ENCODE results near the gene ZNF22. TPM values are rescaled to one million over a fixed set of nuclear protein-coding genes. Genes with fewer than 3 reads are reported as not detected.
"Not testable (repeated sequence)": the region's sequence is repeated elsewhere in the genome, so short reads cannot be mapped to it uniquely, and the experiment has no call there.

Gene ZNF22
- polyA plus RNA-seq, 6 donors from 2014 or later = 52.9 to 73.2 (median 61.9) TPM

DNA sequence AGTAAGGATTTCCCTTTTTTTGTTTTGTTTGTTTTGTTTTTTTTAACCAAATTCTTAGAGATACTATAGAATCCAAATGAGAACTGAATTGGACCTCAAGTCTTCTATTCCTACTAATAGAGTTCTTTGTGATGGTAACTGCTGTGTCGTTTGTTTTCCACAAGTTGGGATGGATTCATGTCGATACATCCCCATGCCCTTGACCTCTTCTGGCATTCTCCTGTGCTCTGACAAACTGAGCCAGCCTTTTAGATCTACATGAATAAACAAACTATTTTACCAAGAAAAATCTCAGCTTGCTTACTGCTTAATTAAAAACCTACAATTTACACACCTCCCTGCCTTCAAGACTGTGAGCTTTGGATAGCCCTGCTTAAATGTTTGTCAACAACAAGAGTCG, 3.9 kb downstream of the ZNF22 start:
- Mint-ChIP-seq H3K27me3 (no peaks in the 10 kb centered on the region), H3K9me3 (peaks cover 0 to 18% (median 8%) of the 10 kb centered on the region in 7 donors), H3K36me3 (peaks cover 19 to 20% of the 10 kb centered on the region in 2 donors), H3K4me3 (peak overlapping the region in 2 of 8 donors; percentile 23 to 43), H3K27ac (peak overlapping the region in 1 of 6 donors; percentile 74), H3K4me1 (peaks cover 19 to 32% (median 21%) of the 10 kb centered on the region in 3 donors)
- no peak for ATAC-seq (ENCODE audit: low read depth in 2 of 2)
- DNase-seq = no peak

GRCh38 chr10:45005284-45005683, 4.6 kb downstream of the ZNF22 start:
- Mint-ChIP-seq H3K4me1 (peaks cover 13 to 25% (median 15%) of the 10 kb centered on the region in 3 donors), H3K36me3 (peaks cover 19 to 20% of the 10 kb centered on the region in 2 donors), H3K4me3 (peak overlapping the region in 1 of 8 donors; percentile 23), H3K27ac (no peak overlapping the region), H3K27me3 (no peaks in the 10 kb centered on the region), H3K9me3 (peaks cover 0 to 18% (median 8%) of the 10 kb centered on the region in 7 donors)
- DNase-seq (no peak), ATAC-seq (ENCODE audit: low read depth in 2 of 2) (no peak)

GRCh38 chr10:45006276-45007030, 5.7 kb downstream of the ZNF22 start:
- peaks cover 8 to 18% (median 8%) of the 10 kb centered on the region in 3 donors for H3K4me1 Mint-ChIP-seq
- no peak overlapping the region for H3K27ac Mint-ChIP-seq
- H3K4me3 Mint-ChIP-seq = peak overlapping the region in 1 of 8 donors; percentile 11
- peaks cover 0 to 18% (median 8%) of the 10 kb centered on the region in 7 donors for H3K9me3 Mint-ChIP-seq
- H3K36me3 Mint-ChIP-seq = peaks cover 19 to 20% of the 10 kb centered on the region in 2 donors
- no peaks in the 10 kb centered on the region for H3K27me3 Mint-ChIP-seq
- ATAC-seq (ENCODE audit: low read depth in 2 of 2) (no peak), DNase-seq (no peak)

- Mint-ChIP-seq H3K27me3 (no peaks in the 10 kb centered on the region), H3K27ac (no peak overlapping the region), H3K36me3 (peaks cover 13% of the 10 kb centered on the region in 2 donors), H3K9me3 (peaks cover 0 to 13% (median 5%) of the 10 kb centered on the region in 7 donors), H3K4me1 (peaks cover 2 to 5% (median 5%) of the 10 kb centered on the region in 3 donors), H3K4me3 (no peak overlapping the region)
- ATAC-seq (ENCODE audit: low read depth in 2 of 2) (peak; percentile 67 to 70), DNase-seq (peak; percentile 46)
Observed at GRCh38 chr10:45008524-45009161, 7.9 kb downstream of the ZNF22 start.

GRCh38 chr10:45014557-45014956, 13.8 kb downstream of the ZNF22 start:
- not testable (repeated sequence) for H3K27ac Mint-ChIP-seq; H3K4me1 Mint-ChIP-seq; H3K4me3 Mint-ChIP-seq; H3K27me3 Mint-ChIP-seq; H3K36me3 Mint-ChIP-seq; H3K9me3 Mint-ChIP-seq; DNase-seq; ATAC-seq (ENCODE audit: low read depth in 2 of 2)

DNA sequence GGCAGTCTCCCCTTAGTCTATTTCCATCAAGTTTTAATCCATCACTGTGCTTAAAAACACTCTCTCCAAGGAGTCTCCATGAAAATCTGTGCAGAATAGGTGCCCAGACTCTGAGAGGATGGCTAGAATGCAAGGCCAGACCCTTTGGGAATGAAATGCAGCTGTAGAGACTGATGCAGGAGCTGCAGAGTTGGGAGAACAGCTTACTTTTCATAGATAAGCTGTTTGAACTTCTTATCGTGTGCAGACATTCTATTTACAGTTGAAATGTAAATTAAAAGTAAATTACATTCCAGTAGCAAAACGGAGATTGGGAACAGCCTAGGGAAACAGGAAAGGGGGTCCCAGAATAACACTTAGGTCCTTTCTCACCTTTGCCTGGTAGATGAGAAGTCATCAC, 14.9 kb downstream of the ZNF22 start:
- Mint-ChIP-seq H3K4me1 (no peaks in the 10 kb centered on the region), H3K27ac (no peak overlapping the region), H3K9me3 (peaks cover 0 to 2% (median 0%) of the 10 kb centered on the region in 7 donors), H3K4me3 (no peak overlapping the region), H3K27me3 (no peaks in the 10 kb centered on the region), H3K36me3 (no peaks in the 10 kb centered on the region)
- ATAC-seq (ENCODE audit: low read depth in 2 of 2) (no peak), DNase-seq (no peak)

- no peak for DNase-seq
- peaks cover 0 to 5% (median 4%) of the 10 kb centered on the region in 3 donors for H3K27me3 Mint-ChIP-seq
- H3K4me3 Mint-ChIP-seq = no peak overlapping the region
- no peaks in the 10 kb centered on the region for H3K4me1 Mint-ChIP-seq
- ATAC-seq (ENCODE audit: low read depth in 2 of 2) = no peak
- peak overlapping the region in 1 of 6 donors; percentile 42 for H3K27ac Mint-ChIP-seq
- peaks cover 14 to 31% (median 20%) of the 10 kb centered on the region in 7 donors for H3K9me3 Mint-ChIP-seq
- H3K36me3 Mint-ChIP-seq = peaks cover 11 to 24% of the 10 kb centered on the region in 2 donors
Observed at GRCh38 chr10:45023426-45023825, 22.7 kb downstream of the ZNF22 start.

GRCh38 chr10:45034301-45034700, 33.6 kb downstream of the ZNF22 start:
- ATAC-seq (ENCODE audit: low read depth in 2 of 2) (no peak), DNase-seq (no peak)
- Mint-ChIP-seq H3K27me3 (peaks cover 0 to 30% (median 8%) of the 10 kb centered on the region in 3 donors), H3K27ac (no peak overlapping the region), H3K4me3 (no peak overlapping the region), H3K36me3 (peaks cover 4 to 22% of the 10 kb centered on the region in 2 donors), H3K4me1 (no peaks in the 10 kb centered on the region), H3K9me3 (peaks cover 8 to 43% (median 24%) of the 10 kb centered on the region in 7 donors)

DNA sequence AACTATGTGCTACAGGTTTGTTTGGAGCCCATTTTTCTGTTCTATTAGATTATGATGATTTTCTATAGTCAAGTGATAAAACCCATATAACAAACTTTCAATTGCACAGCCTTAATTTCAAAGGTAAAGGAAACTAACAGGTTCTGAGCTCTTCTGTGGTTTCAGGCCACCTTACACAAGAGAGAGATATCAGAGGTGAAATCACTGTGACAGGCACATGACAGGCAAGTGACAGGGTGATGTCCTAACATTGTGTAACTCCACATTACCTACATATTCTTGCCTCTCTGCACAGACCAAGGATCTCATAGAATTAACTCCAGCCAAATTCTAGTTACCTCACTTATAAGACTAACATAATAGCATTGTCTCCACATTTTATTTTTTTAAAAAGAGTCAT, 35.0 kb downstream of the ZNF22 start:
- Mint-ChIP-seq H3K4me1 (no peaks in the 10 kb centered on the region), H3K4me3 (no peak overlapping the region), H3K9me3 (peaks cover 6 to 31% (median 14%) of the 10 kb centered on the region in 7 donors), H3K36me3 (peaks cover 4 to 11% of the 10 kb centered on the region in 2 donors), H3K27ac (no peak overlapping the region), H3K27me3 (peaks cover 0 to 31% (median 8%) of the 10 kb centered on the region in 3 donors)
- ATAC-seq (ENCODE audit: low read depth in 2 of 2) (no peak), DNase-seq (no peak)

DNA sequence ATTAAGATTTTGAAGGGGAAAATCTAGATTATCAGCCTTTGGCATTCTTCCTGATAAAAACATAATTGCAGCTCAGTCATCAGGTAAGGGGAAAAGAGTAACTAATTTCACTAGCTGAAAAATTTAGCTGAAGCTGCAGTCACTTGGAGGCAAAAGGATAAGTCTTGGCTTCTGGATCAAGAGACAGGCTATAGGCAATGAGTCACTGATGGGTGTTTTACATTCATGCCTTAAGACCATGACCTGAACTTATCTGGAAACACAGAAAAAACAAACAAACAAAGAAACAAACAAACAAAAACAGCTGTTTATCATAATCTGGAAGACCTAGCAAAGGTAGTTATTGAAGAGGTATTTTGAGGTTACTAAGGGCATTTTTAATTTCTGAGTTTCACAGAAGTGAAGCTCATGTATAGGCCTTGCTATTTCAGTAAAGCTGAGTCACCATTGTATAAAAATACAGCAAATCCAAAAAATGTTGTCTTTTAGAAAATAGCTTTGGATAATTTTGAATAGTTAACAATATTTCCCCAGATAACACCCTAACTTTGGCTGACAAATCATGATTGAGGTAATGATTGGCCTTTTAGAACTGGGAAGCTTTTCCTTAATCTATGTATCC, 40.3 kb downstream of the ZNF22 start:
- no peaks in the 10 kb centered on the region for H3K36me3 Mint-ChIP-seq
- no peak for DNase-seq
- H3K27ac Mint-ChIP-seq = no peak overlapping the region
- peaks cover 0 to 2% (median 0%) of the 10 kb centered on the region in 7 donors for H3K9me3 Mint-ChIP-seq
- no peak overlapping the region for H3K4me3 Mint-ChIP-seq
- peaks cover 0 to 15% (median 9%) of the 10 kb centered on the region in 3 donors for H3K27me3 Mint-ChIP-seq
- no peak for ATAC-seq (ENCODE audit: low read depth in 2 of 2)
- H3K4me1 Mint-ChIP-seq = no peaks in the 10 kb centered on the region

DNA sequence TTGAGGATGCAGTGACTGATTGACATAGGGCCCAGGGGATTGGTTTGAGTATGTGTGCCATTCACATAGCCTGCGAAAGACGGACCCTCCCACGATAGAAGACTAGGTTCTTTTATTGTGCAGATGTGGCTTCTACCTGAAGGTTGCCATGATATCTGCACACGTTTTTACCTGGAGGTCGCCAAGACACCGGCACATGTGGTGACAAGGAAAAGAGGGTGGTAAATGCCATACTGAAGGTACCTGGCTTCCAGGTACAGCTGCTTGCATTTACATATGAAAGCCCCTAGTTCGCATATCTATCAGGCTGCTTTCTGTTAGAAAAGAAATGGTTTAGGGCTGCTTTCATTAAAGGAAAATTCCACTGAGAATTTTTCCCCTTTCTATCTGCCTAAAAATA, 43.6 kb downstream of the ZNF22 start:
- no peak for ATAC-seq (ENCODE audit: low read depth in 2 of 2)
- Mint-ChIP-seq H3K9me3 (peaks cover 0 to 16% (median 10%) of the 10 kb centered on the region in 7 donors), H3K4me3 (no peak overlapping the region), H3K27me3 (peaks cover 0 to 5% (median 1%) of the 10 kb centered on the region in 3 donors), H3K4me1 (no peaks in the 10 kb centered on the region), H3K27ac (peak overlapping the region in 1 of 6 donors; percentile 23), H3K36me3 (no peaks in the 10 kb centered on the region)
- DNase-seq = no peak

GRCh38 chr10:45050551-45051235, 50.0 kb downstream of the ZNF22 start:
- no peak overlapping the region for H3K27ac Mint-ChIP-seq
- no peak overlapping the region for H3K4me3 Mint-ChIP-seq
- peaks cover 0 to 6% (median 0%) of the 10 kb centered on the region in 3 donors for H3K27me3 Mint-ChIP-seq
- H3K36me3 Mint-ChIP-seq = no peaks in the 10 kb centered on the region
- ATAC-seq (ENCODE audit: low read depth in 2 of 2) = no peak
- peaks cover 2 to 26% (median 16%) of the 10 kb centered on the region in 7 donors for H3K9me3 Mint-ChIP-seq
- no peak for DNase-seq
- H3K4me1 Mint-ChIP-seq = no peaks in the 10 kb centered on the region

DNA sequence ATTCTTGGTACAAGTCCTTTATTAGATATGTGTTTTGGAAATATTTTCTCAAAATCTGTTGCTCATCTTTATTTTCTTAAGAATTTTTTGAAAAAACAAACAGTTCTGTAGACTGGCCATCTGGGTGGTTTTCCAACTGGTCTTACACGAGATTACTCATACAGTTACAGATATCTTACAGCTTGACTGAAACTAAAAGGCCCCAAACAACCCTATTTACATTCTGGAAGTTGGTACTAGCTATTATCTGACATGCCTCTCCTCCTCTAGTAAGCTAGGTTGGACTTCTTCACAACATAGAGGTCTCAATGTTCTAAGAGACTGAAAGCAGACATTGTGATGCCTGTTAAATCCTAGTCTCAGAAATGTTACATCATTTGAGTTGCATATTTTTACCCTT, 52.0 kb downstream of the ZNF22 start:
- Mint-ChIP-seq H3K27ac (no peak overlapping the region), H3K4me1 (no peaks in the 10 kb centered on the region), H3K36me3 (no peaks in the 10 kb centered on the region), H3K9me3 (peaks cover 2 to 26% (median 16%) of the 10 kb centered on the region in 7 donors), H3K4me3 (no peak overlapping the region), H3K27me3 (peaks cover 0 to 8% (median 0%) of the 10 kb centered on the region in 3 donors)
- no peak for ATAC-seq (ENCODE audit: low read depth in 2 of 2)
- DNase-seq = no peak
